Measurements from ENCODE around the gene EEA1.

- TF ChIP-seq CTCF (IDR thresholded peaks at IDR 0.05; ENCODE audit: insufficient read depth, low read length, poor library complexity, severe bottlenecking) (no peak), EZH2phosphoT487 (conservative IDR thresholded peaks at IDR 0.05; ENCODE audit: low read length) (no peak)
Observed at GRCh38 chr12:92953747-92954146, 24.7 kb upstream of the EEA1 start.
